ENCODE results near the gene HVCN1.
A peak's percentile ranks its signal among the peaks of the same experiment; 100 is the strongest.
"Not testable (repeated sequence)": the region's sequence is repeated elsewhere in the genome, so short reads cannot be mapped to it uniquely, and the experiment has no call there.

HVCN1 gene

GRCh38 chr12:110661337-110661972 lies 27.5 kb downstream of the HVCN1 start:
- peak; percentile 65 for DNase-seq

GRCh38 chr12:110658878-110659277 lies 30.0 kb downstream of the HVCN1 start:
- DNase-seq: no peak

GRCh38 chr12:110658242-110658641 lies 30.7 kb downstream of the HVCN1 start:
- DNase-seq: no peak

DNA sequence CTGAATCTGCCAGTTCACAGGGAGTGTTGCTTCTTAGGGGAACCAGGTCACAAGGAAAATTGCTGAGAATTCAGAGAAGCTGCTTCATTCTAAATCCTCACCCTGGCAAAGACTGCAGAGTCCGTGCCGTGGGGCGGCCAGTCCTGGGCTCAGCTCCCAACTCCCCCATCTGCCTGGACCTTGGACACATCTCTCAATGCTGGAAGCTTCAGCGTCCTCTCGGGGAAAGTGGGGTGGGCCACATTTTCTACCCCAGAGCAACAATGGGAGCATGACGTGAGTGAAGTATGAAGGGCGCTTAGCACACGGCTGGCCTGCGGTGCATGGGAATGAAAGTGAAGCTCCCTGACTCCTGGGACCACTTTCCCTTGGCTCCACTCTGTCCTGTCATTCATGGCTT lies 31.2 kb downstream of the HVCN1 start:
- no peak for DNase-seq

DNA sequence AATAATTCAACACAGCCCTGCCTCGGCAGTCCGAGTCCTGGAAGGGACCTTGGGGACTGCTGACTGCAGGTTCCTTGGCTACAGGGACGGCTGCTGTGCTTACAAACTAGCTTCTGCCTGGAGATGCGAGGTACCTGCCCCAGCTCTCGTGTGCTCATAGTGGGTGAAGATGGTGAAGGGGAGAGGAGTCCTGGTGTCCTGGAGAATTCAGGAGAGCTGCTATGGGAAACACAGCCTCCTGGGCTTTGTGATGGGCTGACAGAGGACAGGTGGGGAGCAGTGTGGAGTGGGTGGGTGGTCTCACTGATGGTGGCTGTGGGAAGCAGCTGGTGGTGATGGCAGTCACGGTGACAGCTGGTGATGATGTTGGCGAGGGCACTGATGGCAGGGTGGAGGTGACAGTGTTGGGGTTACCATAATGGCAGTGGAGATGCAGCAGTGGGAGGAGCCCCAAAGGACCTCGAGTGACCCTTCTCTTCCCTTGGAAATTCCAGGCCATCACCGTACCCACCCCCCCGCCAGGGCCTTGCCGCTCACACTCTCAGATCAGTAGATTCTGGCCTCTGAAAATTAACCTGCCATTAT lies 32.8 kb downstream of the HVCN1 start:
- no peak for DNase-seq

GRCh38 chr12:110654238-110654637 lies 34.7 kb downstream of the HVCN1 start:
- not testable (repeated sequence) for DNase-seq

GRCh38 chr12:110649341-110649847 lies 39.5 kb downstream of the HVCN1 start:
- no peak for DNase-seq

GRCh38 chr12:110647631-110648040 lies 41.3 kb downstream of the HVCN1 start:
- peak; percentile 12 for DNase-seq

GRCh38 chr12:110641521-110641920 lies 47.4 kb downstream of the HVCN1 start:
- DNase-seq: no peak

DNA sequence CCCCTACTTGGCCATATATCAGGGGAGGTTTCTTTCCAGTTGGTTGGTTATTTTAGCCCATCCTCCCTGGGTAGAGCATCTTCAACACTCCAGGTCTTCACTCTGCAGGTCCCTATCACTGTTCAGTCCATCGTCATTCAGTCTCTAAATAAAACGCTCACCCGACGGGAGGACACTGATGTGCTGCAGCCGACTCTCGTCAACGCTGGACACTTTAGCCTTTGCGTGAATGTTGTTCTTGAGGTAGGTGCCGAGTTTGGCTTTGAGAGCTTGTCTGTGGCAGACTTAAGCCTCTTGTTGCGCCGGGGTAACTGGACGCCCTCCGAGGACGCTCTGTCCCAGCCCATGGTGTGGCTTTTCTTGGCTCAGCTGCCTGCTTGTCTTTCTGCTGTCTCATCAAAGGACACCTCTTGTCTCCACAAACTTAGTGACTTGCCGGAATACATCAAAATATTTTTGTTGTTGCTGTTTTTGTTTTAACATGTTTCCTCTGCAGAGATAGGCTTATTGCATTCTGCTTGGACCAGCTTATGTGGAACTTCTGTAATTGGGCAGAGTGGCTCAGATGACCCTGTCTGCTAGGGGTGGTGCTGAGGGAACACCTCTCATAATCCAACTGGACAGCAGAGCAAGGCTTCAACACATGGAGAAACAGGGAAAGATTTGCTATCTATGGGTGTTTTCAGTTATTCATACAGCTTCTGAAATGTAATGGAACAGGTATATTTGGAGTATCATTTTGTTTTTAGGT lies 48.5 kb downstream of the HVCN1 start:
- no peak for DNase-seq

DNA sequence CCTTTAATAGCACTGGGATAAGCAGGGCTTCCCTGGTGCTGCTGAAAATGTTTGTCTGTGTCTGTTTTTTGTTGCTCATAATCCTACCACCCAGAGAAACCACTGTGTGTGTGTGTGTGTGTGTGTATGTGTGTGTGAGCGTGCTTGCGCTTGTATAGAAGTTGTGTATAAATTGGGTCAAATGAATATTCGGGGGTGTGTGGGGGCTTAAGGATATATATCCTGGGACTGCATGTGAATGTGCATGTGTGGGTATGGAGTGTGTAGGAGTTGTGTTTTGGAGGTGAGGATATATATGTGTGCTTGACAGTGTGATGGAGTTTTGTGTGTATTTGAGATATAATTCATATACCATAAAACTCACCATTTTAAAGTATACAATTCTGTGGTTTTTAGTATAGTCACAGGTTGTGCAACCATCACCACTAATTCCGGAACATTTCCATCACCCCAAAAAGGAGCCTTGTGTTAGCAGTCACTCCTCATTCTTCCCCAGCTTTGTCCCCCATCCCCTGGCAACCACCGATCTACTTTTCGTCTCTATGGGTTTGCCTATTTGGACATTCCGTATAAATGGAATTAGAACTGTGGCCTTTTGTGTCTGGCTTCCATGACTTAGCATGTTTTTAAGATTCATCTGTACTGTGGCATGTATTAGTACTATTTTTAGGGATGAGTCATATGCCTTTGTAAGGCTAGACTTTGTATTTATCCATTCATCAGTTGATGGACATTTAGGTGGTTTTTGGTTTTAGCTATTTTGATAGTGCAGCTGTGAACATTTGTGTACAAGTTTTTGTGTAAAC lies 49.4 kb downstream of the HVCN1 start:
- DNase-seq: no peak

- DNase-seq: no peak
These were observed 50.1 kb downstream of the HVCN1 start for GRCh38 chr12:110638796-110639195.

GRCh38 chr12:110637869-110638441 lies 51.0 kb downstream of the HVCN1 start:
- no peak for DNase-seq

DNA sequence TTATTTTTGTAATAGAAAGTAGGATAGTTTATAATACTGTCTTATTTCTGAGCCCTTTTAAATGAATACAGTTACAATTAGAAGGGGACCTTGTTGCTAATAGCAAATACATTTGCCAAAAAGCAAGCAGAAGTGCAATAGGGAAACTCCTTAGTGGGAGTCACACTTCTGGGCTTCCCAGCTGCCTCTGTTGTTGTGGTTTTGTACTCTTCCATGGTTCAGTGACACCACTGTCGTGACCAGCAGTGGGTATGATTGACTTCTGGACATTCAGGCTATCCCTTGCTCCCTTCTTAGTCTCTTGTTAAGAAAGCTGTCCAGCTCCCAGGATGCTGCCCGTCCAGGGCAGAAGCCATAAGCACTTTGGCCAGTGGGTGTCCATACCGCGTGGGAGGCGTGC lies 52.4 kb downstream of the HVCN1 start:
- DNase-seq: no peak

DNA sequence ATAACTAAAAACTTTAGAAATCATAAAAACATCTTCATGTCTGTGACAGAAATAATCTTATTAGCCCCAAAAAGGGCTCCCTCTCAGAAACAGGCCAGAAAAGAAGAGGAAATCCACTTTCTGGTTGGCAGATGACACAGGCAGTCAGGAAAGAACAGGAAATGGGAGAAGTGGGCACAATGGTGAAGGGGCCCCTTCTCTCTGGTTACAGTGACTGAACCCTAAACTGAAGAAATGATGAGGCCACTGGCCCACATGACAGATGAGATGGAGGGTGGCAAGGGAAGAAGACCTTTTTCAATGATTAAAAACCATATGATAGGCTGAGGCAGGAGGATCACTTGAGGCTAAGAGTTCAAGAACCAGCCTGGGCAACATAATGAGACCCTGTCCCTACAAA lies 53.9 kb downstream of the HVCN1 start:
- no peak for DNase-seq

DNA sequence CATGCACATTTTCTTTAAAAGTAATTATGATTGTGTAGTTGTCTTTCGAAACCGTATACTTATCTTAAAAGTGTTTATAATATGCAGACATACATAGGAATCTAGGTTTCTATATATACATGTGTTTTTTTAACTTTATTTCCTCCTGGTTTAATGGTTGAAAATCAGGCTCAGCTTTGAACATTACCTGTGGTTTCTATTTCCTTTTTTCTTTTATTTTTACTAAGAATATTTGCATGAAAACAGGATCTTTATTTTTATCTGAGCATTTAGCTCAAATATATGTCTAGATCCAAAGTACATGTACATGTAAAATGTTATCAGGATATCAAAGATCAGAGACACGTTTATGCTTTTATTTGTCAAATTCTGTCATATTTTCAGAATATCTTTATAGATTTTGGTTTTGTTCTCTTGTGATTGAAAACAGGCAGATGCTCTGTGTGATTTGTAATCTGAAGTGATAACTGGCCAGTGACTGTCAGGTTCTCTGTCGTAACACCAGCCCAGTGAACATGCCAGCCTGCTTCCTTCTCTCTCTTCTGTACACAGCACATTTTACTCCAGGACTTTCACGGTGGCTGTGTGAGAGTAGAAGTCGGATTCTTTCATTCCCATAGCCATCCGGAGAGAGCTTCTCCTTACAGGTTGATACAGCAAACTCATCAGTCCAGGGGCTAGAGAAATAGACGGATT lies 61.3 kb downstream of the HVCN1 start:
- no peak for DNase-seq

GRCh38 chr12:110622582-110622981 lies 66.3 kb downstream of the HVCN1 start:
- DNase-seq: no peak

GRCh38 chr12:110619534-110619953 lies 69.4 kb downstream of the HVCN1 start:
- DNase-seq: no peak

- DNase-seq: no peak
These were observed 72.3 kb downstream of the HVCN1 start for GRCh38 chr12:110616471-110617115.

- no peak for DNase-seq
These were observed 73.7 kb downstream of the HVCN1 start for GRCh38 chr12:110615171-110615570.

Data from CD4-positive, alpha-beta T cell treated with Interleukin-17A for 1 hour (primary cell).